GM19328 (cell line): Measurements from ENCODE around the gene VWA1.
"Not testable (repeated sequence)": the region's sequence is repeated elsewhere in the genome, so short reads cannot be mapped to it uniquely, and the experiment has no call there.

Experiments
- ATAC-seq: cut with Tn5 transposase; IDR thresholded peaks from one replicate; pipeline ENCODE4 v1.9.1; 2021; ENCODE audit warnings: mild to moderate bottlenecking, moderate library complexity; ENCODE audit not compliant: unreplicated experiment

VWA1 gene

DNA sequence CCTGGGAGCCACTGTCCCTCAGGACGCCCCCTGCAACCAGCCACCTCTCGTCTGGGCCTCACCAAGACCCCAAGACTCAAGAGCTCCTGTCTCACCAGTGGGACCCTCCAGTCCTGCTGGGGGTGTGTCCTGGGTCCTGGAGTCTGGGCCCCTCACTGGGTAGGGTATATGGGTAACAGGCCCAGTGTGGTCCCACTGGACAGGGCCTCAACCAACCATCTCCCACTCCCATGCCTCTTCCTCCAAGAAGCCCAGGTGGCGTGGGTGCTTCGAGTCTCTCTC, 725 bp upstream of the VWA1 start:
- no peak for ATAC-seq

DNA sequence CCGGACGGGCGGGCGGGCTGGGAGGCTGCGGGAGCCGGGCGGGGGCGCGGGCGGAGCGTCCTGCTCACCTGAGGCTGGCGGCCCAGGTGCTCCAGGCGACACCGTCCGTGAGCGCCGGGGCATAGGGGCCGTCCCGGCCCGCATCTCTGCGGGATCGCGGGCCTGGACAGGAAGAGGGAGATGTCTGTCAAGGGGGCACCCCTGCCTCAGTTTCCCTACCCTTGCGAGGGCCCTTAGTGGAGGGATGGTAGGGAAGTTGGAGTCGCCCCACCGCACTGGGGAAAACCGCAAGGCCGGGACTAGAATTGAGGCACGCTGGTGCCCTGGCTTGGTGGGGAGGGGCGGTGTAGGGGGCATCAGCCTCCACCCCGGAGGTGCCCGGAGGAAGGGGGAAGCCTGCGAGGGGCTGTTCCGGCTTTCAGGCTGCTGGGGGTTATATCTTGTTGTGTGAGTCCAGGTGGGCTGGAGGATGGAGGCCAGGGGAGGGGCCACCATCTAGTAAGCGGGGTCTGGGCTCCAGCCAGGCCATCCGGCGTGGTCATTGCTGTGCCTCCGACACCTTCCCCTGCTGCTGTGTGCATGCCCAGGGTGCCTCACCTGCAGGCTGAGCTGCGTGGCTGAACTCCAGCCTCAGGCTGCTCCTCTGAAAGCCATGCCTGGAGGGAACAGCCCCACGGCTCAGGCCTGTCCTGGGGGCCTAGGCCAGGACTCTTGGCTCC, 580 bp downstream of the VWA1 start:
- no peak for ATAC-seq

DNA sequence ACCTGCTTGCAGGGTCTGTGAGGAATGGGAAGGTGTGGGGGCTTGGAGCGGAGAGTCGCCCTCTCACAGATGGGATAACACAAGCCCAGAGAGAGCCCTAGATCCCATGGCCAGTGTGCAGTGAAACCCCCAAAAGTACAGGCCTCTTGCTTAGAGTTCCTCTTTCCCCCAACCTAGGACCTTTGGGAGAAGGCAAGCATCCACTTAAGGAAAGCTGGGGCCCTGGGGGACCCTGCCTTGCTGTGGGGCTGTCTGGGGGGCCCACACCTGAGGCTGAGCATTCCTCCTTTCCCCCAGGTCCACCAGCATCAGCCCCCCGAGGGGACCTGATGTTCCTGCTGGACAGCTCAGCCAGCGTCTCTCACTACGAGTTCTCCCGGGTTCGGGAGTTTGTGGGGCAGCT, 1.1 kb downstream of the VWA1 start:
- ATAC-seq, result no peak

DNA sequence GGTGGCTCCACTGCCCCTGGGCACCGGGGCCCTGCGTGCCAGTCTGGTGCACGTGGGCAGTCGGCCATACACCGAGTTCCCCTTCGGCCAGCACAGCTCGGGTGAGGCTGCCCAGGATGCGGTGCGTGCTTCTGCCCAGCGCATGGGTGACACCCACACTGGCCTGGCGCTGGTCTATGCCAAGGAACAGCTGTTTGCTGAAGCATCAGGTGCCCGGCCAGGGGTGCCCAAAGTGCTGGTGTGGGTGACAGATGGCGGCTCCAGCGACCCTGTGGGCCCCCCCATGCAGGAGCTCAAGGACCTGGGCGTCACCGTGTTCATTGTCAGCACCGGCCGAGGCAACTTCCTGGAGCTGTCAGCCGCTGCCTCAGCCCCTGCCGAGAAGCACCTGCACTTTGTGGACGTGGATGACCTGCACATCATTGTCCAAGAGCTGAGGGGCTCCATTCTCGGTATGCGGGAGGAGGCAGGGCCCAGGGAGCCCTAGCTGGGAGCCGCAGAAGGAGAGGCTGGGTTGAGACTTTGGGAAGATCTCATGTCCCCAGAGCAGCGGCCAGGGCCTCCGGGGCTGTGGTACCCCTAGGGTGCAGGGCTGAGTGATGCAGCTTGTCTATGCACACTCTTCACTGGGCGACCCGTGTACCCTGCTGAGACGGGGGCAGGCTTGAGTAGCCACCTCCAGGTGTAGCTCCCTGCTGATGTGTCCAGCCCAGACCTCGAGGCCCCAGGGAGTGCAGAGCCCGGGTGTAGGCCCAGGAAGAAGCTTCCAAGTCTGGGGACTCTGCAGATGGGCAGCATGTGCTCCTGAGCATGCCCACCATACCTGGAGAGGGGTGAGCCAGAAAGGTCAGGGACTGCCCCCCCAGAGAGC, 1.8 kb downstream of the VWA1 start:
- ATAC-seq, result no peak

DNA sequence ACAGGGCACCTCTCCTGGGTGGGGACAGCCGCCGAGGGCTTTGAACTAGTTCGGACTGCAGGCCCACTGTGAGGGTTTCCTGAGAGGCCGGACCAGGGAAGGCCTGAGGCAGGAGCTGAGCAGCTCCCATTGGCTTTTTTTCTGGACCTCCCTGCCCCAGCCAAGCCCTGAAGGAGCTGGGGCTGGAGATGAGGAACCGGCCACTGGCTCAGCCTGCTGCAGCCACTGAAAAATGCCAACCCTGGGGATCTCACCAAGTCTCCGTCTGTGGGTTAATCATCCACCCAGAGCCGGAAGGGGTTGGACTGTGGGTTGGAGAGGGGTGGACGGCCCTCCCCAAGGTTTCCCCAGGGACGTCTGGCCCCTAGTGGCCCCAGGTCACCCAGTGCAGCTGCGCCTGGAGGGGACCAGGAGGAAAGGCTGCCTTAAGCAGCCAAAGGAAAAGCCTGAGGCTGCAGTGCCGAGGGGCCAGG, 2.5 kb downstream of the VWA1 start:
- ATAC-seq, result no peak

DNA sequence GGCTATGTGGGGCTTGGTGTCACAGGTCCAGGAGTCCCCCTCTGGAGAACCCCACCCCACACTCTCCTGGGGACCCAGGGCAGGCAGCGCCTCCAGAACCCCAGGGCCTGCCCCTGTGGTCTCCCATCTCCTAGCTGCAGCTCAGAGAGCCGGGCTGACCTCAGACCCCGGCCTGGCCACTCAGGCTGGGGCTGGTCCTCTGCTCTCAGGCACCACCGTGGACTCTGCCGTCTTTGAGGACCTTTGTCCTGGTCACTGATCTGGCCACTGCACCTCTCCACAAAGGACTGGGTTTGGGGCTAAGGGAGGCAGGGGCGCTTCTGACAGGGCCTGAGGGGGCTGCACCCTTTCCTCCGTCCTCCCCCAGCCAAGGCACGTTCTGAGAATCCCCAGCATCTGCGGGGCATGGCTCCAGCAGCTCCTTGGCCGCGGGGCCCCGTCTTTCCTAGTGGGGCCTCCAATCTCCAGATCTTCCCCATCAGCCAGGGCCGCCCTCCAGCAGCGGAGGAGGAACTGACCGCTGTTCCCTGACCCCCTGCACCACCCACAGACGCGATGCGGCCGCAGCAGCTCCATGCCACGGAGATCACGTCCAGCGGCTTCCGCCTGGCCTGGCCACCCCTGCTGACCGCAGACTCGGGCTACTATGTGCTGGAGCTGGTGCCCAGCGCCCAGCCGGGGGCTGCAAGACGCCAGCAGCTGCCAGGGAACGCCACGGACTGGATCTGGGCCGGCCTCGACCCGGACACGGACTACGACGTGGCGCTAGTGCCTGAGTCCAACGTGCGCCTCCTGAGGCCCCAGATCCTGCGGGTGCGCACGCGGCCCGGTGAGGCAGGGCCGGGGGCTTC, 3.3 kb downstream of the VWA1 start:
- ATAC-seq, result no peak

DNA sequence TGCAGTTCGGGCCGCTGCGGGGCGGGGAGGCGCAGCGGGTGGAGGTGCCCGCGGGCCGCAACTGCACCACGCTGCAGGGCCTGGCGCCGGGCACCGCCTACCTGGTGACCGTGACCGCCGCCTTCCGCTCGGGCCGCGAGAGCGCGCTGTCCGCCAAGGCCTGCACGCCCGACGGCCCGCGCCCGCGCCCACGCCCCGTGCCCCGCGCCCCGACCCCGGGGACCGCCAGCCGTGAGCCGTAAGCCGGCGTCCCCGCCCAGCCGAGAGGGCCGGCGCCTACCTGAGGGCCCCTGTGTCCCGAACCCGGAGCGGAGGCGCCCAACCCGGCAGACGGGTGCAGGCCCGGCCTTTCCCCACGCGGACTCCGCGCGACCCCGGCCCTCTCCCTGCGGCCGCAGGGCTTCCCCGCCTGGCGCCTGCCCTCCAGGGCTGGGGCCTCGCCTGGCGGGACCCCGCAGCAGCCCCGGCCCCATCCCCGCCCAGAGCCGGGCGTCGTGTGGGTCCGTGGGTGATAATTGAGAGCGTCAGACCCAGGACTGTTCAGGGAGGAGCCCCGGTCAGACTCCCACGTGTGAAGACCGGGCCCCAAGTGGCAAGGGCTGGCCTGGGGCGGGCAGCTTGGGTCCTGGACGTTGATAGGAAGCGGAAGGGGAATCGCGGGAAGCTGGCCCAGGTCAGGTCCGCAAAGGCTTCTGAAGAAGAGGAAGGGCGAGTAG, 4.2 kb downstream of the VWA1 start:
- no peak for ATAC-seq

DNA sequence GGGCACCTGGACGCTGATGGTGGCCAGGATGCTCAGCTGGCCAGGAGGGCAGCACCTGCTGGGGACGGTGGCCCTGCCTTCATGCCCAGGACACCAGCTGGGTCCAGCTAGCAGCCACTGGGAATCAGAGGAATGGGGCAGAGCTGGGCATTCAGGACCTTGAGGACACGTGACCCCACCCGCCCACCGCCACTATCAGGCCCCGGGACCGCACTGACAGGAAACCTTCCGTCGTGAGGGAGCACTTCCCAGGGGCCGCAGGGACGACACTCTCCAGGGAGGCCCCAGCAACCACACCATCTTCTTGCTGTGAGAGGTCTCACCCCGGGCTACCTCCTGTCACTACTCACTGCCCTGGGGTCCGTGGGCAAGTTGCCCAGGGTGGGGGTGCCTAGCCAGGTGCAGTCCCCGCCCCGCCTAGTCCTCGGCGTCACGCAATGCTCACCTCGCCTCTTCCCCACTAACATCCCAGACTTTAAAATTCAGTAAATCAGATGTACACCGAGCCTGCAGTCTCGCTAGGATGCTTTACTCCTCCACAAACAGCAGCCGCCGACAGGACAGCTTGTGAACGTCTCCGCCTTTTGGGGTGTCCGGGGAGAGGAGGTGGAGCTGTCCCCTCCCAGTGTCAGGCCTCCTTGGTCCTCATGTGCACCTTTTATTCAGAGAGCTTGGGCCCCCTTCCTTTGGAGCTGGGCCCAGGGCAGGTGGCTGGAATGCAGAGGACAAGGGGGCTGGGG, 4.9 kb downstream of the VWA1 start:
- no peak for ATAC-seq

DNA sequence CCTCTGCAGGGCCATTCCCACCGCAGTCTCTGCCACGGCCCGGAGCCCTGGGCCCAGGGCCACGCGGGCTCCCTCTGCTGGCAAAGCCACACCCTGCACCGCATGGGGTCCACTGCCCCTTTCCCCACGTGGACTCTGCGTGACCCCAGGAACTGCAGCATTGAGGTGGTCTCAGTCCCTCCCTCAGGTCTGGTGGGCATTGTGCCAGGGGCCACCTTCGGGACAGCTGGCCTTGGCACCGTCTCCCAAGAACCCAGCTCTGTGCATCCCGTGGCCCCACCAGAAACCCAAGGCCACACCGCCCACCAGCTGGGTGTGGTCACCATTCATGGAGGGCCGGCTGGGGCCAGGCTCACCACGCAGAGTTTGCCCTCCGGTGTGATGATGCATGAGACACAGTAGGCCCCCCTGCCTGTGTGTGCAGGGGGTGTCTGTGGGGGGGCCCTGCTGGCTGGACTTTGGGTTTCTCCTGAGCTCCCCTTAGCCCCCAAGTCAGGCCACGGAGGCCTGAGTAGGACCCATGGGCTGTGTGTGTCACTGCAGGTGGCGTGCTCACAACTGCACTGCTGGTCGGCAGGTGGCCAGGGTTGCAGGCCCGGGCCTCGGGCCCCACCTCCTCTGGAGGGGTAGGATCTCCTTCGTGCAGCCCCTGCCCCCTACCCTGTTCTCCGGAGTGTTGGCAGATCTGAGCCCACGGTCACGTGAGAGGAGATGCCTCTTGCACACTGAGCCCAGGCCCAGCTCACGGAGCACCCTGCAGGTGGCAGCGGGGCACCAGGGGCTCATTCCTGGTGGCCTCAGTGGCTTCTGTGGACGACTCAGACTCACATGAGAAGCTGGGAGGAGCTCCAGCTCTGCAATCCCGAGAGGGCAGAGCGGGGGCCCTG, 5.8 kb downstream of the VWA1 start:
- ATAC-seq, result no peak

DNA sequence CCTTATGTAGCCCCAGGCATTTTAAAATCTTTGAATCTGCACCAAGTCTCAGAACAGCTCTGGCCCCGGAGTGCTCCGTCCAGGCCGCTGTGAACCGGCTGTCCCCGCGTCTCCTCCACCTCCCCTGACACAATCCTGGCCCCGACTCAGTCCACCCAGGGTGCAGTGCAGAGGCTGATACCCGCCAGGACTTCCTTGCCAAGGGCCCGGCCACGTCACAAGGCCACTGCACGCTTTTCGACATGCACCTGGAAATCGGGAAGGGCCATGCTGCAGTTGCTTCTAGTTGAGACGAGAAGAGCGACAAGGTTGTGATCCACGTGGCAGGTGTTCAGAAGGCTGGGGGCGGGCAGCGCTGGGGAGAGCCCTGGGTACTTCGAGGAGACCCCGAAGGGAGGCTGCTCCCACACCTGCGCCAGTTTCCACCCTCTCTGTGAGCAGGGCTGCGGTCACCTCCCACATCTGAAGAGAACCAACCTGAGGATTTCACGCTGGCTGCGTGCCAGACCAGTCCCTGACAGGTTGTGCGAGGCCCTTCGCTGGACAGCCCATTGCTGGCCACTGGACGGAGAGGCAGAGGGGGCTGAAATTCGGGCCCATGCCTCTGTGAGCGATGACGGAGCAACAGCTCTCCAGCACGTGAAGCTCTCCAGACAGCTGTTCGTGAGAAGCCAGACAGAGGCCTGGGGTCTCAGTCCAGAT, 6.7 kb downstream of the VWA1 start:
- no peak for ATAC-seq

DNA sequence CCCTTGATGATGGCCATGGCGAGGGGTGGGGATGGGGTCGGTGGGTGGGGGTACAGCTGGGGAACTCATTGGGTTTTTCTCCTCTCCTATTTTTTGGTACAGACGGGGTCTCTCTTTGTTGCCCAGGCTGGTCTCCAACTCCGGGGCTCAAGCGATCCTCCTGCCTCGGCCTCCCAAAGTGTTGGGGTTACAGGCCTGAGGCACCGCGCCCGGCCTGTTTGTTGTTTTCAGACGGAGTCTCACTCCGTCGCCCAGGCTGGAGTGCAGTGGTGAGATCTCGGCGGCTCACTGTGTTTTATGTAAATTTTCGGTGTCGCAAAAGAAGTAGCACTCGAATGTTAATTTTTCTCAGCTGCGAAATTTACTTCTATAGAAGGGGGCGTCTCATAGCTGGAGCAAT, 11.1 kb downstream of the VWA1 start:
- ATAC-seq, result not testable (repeated sequence)

DNA sequence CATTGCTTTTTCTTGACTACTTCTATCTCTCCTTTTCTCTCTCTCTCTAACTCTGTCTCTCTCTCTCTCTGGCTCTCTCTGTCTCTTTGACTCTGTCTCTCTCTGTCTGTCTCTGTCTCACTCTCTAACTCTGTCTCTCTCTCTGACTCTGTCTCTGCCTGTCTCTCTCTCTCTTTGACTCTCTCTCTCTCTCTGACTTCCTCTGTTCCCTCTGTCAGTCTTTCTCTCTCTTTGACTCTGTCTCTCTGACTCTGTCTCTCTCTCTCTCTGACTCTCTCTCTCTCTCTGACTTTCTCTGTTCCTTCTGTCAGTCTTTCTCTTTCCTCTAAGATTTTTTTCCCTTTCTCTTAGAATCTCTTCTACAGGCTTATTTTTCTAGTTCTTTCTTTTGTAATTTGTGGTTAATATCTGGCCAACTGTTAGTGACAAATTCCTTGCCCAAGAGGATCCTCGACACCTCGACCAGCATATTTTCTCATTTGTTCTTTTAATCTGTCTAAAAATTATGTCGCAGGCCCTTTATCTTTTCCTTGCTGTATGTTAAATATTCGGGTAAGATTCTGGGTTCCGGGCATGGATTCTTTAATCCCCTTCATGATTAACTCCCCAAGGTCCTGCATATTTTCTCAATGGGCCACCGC, 13.7 kb downstream of the VWA1 start, which contains the start of gene ATAD3C:
Gene ATAD3C (plus strand): TSS at position 591 of the 641 bp plus-strand sequence. CDS start 995 bp downstream, outside the sequence.
- no peak for ATAC-seq

DNA sequence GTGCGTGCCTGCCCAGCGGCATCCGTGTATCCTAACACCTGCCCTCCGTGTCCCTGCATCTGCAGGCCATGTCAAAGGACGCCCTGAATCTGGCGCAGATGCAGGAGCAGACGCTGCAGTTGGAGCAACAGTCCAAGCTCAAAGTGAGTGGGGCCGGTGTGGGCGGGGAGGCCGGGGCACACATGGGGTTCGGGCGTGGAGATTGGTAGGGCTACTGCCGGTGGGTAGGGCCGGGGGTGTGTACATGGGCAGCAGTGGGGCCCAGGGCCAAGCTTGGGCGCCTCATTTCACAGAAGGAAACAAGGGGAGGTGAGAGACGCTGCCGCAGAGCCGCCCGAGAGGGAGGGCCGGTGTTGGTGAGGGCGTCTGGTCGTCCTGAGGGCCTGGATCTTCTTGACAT, 15.1 kb downstream of the VWA1 start:
- not testable (repeated sequence) for ATAC-seq

DNA sequence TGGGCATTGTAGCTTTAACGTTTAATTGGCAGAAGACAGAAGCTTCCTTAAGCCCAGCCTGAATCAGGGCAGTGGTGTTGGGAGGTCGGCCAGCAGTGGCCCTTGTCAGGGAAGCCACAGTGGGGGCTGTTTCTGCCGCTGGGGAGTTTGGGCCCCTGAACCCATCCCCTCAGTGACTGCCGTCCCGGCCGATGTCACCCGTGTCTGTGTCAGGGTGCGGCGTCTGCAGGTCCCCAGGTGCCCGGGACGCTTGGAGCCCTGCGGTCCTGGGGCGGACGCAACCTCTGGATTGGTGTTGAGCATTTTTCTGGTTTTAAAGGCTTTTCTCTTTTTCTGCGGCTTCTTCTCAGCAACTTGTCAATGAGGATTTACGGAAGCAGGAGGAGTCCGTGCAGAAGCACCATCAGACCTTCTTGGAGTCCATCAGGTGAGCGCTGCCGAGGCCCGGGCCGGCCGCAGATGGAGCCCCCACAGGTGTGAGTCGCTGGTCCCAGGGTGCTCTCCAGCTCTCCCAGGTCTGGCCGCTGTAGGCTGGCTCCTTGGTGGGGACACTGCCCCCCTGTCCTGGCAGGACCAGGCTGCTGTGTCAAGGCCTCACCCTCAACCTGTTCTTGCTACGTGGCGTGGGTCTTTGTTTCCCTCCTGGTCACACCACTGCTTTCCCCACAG, 16.3 kb downstream of the VWA1 start:
- ATAC-seq, result no peak

DNA sequence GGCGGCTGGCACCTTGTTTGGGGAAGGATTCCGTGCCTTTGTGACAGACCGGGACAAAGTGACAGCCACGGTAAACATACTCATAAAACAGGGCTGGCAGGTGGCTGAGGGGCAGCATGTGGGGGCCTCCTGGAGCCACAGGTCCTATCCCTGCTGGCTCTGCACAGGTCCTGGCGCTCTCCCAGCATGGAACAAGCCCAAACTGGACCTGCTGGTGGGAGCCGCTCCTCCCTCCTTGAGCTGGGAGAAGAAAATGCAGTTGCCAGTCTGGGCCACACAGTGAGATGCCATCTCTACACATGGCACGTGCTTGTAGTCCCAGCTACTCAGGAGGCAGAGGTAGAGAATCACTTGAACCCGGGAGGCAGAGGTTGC, 16.9 kb downstream of the VWA1 start:
- not testable (repeated sequence) for ATAC-seq

DNA sequence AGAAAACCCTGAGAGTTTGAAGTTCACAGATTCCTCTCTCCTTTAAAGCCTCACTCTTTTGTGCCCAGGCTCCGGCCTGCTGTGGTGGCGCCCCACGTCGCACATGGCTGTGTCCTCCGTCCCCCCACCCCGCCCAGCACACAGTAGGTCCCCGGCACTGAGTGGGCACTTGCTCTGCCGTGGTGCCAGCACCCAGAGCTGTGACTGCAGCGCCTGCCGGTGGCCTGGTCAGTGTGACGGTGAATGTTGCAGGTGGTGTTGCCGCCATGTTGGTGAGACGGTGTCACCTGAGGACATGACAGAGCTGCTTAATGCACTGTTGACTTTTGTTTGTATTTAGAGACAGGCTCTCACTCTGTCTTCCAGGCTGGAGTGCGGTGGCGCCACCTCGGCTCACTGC, 17.4 kb downstream of the VWA1 start:
- no peak for ATAC-seq

DNA sequence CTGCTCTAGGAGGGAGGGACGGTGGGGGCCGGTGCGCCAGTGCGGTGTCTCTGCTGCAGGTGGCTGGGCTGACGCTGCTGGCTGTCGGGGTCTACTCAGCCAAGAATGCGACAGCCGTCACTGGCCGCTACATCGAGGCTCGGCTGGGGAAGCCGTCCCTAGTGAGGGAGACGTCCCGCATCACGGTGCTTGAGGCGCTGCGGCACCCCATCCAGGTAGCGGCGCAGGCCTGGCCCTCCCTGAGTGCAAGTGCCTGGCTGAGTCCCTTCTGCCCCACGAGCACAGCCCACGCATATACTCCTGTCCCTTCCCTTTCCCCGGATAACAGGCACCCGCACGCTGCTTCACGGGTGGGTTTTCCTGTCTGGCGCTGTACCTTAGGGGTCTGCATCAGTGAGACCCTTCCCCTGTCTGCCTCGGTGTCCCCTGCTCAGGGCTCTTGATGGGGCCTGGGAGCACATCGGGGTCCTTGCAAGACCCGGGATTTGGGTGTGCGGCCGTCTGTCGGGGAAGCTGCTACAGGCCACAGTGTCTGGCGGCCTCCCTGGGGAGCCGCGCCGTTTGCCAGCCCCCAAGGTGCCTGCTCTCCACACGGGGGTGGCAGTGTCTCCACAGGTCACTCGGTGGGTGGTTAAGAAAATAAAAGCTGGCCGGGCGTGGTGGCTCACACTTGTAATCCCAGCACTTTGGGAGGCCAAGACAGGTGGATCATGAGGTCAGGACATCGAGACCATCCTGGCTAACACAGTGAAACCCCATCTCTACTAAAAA, 19.0 kb downstream of the VWA1 start:
- ATAC-seq, result not testable (repeated sequence)
